Loucy (cell line): ENCODE measurements around the gene ENPP1.

Experiments used
- H2AFZ ChIP-seq: fragments of 200-600 bp; sonication (generic); 2 replicates; pipeline ENCODE4 v1.6.0; 2016; ENCODE audit warnings: antibody characterized with exemption, mild to moderate bottlenecking, low read length, moderate library complexity
- H3F3A ChIP-seq: fragments of 200-600 bp; 2 replicates; pipeline ENCODE4 v1.6.0; 2016; ENCODE audit warnings: antibody characterized with exemption, low read depth, mild to moderate bottlenecking
- H3K27me3 ChIP-seq: fragments of 200-600 bp; sonication (generic); 2 replicates; pipeline ENCODE4 v1.6.1; 2014; ENCODE audit warnings: low read length, mild to moderate bottlenecking; ENCODE audit not compliant: insufficient read depth, poor library complexity, severe bottlenecking
- H3K36me3 ChIP-seq: fragments of 200-600 bp; sonication (generic); 2 replicates; pipeline ENCODE4 v1.6.1; 2016; ENCODE audit warnings: low read length; ENCODE audit not compliant: insufficient read depth
- H3K4me1 ChIP-seq: fragments of 200-600 bp; sonication (generic); 2 replicates; pipeline ENCODE4 v1.5.1; 2014; ENCODE audit warnings: low read length, mild to moderate bottlenecking; ENCODE audit not compliant: insufficient read depth, poor library complexity, severe bottlenecking
- H3K4me2 ChIP-seq: fragments of 200-600 bp; sonication (generic); 2 replicates; pipeline ENCODE4 v1.6.0; 2014; ENCODE audit warnings: antibody characterized with exemption, low read length, low read depth, mild to moderate bottlenecking; ENCODE audit not compliant: poor library complexity, severe bottlenecking
- H3K4me3 ChIP-seq: fragments of 200-600 bp; sonication (generic); 2 replicates; pipeline ENCODE4 v1.5.1; 2014; ENCODE audit warnings: low read length, mild to moderate bottlenecking, mixed read lengths; ENCODE audit not compliant: poor library complexity, severe bottlenecking
- H3K79me2 ChIP-seq: fragments of 200-600 bp; sonication (generic); 2 replicates; pipeline ENCODE4 v1.6.1; 2014; ENCODE audit warnings: low read length; ENCODE audit not compliant: insufficient read depth
- H3K9ac ChIP-seq: fragments of 200-600 bp; sonication (generic); 2 replicates; pipeline ENCODE4 v1.6.0; 2014; ENCODE audit warnings: mild to moderate bottlenecking, low read depth, low read length, moderate library complexity; ENCODE audit not compliant: poor library complexity, severe bottlenecking
- H3K9me2 ChIP-seq: fragments of 200-600 bp; sonication (generic); replicated peaks from 2 replicates; pipeline ENCODE4 v1.6.1; 2016; ENCODE audit warnings: low read depth, low read length, mixed read lengths
- H3K9me3 ChIP-seq: fragments of 200-600 bp; sonication (generic); 2 replicates; pipeline ENCODE4 v1.6.1; 2014; ENCODE audit warnings: mild to moderate bottlenecking, antibody characterized with exemption, low read length, low read depth; ENCODE audit not compliant: insufficient read depth
- H4K20me1 ChIP-seq: fragments of 200-600 bp; sonication (generic); 2 replicates; pipeline ENCODE4 v1.6.0; 2014; ENCODE audit warnings: antibody characterized with exemption, low read length, mild to moderate bottlenecking; ENCODE audit not compliant: insufficient read depth, poor library complexity, severe bottlenecking
- EZH2phosphoT487 ChIP-seq: fragments of 200-600 bp; IDR thresholded peaks from 2 replicates; pipeline ENCODE4 v1.6.1; 2018; ENCODE audit warnings: antibody characterized with exemption, mild to moderate bottlenecking, moderate library complexity, borderline replicate concordance
- TF ChIP-seq, protein P1 (sequence below): fragments of 200-600 bp; sonication (generic); conservative IDR thresholded peaks from 2 replicates; pipeline ENCODE4 v1.5.1; 2014; ENCODE audit warnings: mild to moderate bottlenecking, antibody characterized with exemption, low read length

The ENPP1 gene

DNA sequence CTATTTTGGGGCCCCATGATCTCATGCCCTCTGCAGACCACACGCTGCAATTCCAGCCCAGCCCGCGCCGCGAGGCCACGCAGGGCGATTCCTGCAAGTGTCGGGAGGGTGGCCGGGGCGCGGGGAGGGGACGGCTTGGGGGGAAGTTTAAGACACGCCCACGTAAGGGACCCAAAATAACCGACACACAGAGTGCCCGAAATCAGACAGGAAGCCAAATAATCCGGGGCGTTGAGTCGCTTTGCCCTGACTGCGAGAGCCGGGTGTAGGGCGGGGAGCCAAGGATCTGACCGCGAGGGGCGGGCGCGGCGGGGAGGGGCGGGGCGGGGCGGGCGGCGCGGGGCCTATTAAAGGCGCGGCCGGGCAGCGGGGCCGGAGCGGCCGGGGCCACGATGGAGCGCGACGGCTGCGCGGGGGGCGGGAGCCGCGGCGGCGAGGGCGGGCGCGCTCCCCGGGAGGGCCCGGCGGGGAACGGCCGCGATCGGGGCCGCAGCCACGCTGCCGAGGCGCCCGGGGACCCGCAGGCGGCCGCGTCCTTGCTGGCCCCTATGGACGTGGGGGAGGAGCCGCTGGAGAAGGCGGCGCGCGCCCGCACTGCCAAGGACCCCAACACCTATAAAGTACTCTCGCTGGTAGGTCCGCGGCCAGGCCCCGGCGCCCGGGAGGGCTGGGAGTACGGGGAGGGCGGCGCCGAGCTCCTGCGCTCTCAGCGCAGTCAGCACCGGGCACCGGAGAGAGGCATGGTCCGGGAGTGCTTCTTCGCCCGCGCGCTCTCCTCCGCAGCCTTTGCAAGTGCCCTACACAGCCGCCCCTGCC, at the start of gene ENPP1:
TSS of gene ENPP1 (plus strand) at position 377 of the 816 bp plus-strand sequence. CDS start at position 393, 16 bp downstream.
- TF ChIP-seq, protein P1, sequence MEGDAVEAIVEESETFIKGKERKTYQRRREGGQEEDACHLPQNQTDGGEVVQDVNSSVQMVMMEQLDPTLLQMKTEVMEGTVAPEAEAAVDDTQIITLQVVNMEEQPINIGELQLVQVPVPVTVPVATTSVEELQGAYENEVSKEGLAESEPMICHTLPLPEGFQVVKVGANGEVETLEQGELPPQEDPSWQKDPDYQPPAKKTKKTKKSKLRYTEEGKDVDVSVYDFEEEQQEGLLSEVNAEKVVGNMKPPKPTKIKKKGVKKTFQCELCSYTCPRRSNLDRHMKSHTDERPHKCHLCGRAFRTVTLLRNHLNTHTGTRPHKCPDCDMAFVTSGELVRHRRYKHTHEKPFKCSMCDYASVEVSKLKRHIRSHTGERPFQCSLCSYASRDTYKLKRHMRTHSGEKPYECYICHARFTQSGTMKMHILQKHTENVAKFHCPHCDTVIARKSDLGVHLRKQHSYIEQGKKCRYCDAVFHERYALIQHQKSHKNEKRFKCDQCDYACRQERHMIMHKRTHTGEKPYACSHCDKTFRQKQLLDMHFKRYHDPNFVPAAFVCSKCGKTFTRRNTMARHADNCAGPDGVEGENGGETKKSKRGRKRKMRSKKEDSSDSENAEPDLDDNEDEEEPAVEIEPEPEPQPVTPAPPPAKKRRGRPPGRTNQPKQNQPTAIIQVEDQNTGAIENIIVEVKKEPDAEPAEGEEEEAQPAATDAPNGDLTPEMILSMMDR = no peak
- TF ChIP-seq EZH2phosphoT487 = no peak
- H3K9ac ChIP-seq = no peak within 1 kb of the TSS
- no peak within 1 kb of the TSS for H2AFZ ChIP-seq
- H4K20me1 ChIP-seq = no peaks in the 10 kb centered on the region
- no peaks in the 10 kb centered on the region for H3K4me1 ChIP-seq
- no peaks in the 10 kb centered on the region for H3K9me3 ChIP-seq
- H3K9me2 ChIP-seq = no peaks in the 10 kb centered on the region
- no peaks in the 10 kb centered on the region for H3K36me3 ChIP-seq
- H3F3A ChIP-seq = no peaks in the 10 kb centered on the region
- H3K79me2 ChIP-seq = no peaks in the 10 kb centered on the region
- peaks cover 36% of the 10 kb centered on the region for H3K27me3 ChIP-seq
- no peak within 1 kb of the TSS for H3K4me2 ChIP-seq
- H3K4me3 ChIP-seq = no peak within 1 kb of the TSS

DNA sequence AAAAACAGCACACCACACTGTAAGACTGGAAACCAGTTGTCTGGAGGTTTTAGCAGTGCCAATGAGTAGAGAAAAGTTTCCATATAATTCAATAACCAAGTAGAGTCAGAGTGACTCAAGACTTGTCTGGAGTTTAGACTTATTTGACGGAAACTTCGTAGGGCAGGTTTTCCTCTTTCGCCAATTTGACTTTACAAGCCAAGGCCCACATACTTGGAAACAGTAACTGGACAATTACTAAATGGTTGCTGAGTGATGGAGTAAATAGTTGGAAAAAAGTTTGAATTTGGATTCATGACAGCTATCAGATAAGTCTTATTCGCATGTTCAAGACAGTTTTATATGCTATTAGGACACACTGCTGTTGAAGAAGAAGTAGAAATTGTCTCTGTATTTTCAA, 48.9 kb upstream of the ENPP1 start:
- Histone ChIP-seq H3K9me2 (no peaks in the 10 kb centered on the region), H3K9me3 (no peaks in the 10 kb centered on the region), H3K4me1 (no peaks in the 10 kb centered on the region), H3F3A (no peaks in the 10 kb centered on the region), H3K27me3 (peaks cover 6% of the 10 kb centered on the region), H3K79me2 (no peaks in the 10 kb centered on the region), H3K9ac (no peak overlapping the region), H4K20me1 (no peaks in the 10 kb centered on the region), H3K4me3 (no peak overlapping the region), H3K36me3 (no peaks in the 10 kb centered on the region), H2AFZ (no peak overlapping the region), H3K4me2 (no peak overlapping the region)
- TF ChIP-seq, protein P1 = no peak
- TF ChIP-seq EZH2phosphoT487 = no peak

GRCh38 chr6:131761060-131761761, 46.6 kb upstream of the ENPP1 start:
- Histone ChIP-seq H3K4me2 (no peak overlapping the region), H3F3A (no peaks in the 10 kb centered on the region), H3K36me3 (no peaks in the 10 kb centered on the region), H3K4me3 (no peak overlapping the region), H3K27me3 (no peaks in the 10 kb centered on the region), H3K9ac (no peak overlapping the region), H3K9me2 (no peaks in the 10 kb centered on the region), H4K20me1 (no peaks in the 10 kb centered on the region), H2AFZ (no peak overlapping the region), H3K9me3 (no peaks in the 10 kb centered on the region), H3K4me1 (no peaks in the 10 kb centered on the region), H3K79me2 (no peaks in the 10 kb centered on the region)
- TF ChIP-seq EZH2phosphoT487 = no peak
